GM18498 (cell line): ENCODE results near the gene UPF2.

Source experiments
- ATAC-seq: cut with Tn5 transposase; IDR thresholded peaks from one replicate; pipeline ENCODE4 v1.9.1; 2021; ENCODE audit warnings: mild to moderate bottlenecking, moderate library complexity; ENCODE audit not compliant: unreplicated experiment

Gene UPF2

DNA sequence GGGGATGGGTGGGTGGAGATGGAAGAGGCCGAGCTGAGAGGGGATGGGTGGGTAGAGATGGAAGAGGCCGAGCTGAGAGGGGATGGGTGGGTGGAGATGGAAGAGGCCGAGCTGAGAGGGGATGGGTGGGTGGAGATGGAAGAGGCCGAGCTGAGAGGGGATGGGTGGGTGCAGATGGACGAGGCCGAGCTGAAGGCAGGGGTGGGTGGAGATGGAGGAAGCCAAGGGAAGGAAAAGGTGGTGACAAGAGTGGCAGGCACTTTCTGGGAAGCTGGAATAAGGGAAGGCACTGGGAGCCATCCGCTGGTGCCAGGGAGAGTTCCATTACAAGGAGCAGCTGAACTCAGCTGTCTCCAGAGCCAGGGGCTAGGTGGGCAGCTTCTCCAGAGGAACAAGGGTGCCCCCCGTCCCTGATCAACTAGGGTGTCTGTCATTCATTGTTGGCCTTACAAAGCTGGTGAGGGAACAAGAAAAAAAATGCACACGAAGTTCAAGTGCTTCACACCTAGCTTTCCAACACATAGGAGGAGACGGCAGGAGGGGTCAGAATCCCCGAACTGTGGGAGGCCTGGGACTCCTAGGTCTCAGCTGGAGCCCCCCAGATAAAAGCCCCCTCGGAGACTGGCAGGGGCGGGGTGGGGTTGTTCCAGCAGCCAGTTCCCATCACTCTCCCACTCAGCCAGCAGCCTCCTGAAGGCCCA lies 157.0 kb downstream of the UPF2 start:
- ATAC-seq, result no peak

DNA sequence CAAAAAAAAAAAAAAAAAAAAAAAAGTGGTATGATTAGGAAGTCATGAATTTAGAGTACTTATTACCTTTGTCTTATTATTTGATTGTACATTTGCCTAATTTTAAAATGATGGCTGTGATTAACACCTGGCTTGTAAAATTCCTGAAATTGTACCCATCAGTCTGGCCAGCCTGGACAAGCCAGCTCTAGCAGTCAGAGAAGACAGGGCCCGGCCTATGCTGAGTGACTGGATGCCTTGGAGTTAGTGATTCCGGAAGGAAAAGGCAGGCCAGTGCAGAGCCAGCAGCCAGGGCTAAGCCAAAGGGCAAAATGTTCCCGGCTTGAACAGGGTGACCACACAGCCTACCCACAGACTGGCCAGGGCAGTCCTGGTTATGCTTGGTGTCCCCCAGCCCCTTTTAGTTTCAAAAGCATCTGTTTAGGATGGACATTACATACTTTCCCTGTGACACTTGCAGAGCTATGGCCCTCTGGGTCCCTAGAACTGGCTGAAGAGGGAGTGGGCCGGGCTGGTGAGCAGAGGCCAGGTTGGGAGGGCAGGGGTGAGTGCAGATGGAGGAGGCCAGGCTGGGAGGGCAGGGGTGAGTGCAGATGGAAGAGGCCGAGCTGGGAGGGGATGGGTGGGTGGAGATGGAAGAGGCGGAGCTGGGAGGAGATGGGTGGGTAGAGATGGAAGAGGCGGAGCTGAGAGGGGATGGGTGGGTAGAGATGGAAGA lies 157.7 kb downstream of the UPF2 start:
- no peak for ATAC-seq

DNA sequence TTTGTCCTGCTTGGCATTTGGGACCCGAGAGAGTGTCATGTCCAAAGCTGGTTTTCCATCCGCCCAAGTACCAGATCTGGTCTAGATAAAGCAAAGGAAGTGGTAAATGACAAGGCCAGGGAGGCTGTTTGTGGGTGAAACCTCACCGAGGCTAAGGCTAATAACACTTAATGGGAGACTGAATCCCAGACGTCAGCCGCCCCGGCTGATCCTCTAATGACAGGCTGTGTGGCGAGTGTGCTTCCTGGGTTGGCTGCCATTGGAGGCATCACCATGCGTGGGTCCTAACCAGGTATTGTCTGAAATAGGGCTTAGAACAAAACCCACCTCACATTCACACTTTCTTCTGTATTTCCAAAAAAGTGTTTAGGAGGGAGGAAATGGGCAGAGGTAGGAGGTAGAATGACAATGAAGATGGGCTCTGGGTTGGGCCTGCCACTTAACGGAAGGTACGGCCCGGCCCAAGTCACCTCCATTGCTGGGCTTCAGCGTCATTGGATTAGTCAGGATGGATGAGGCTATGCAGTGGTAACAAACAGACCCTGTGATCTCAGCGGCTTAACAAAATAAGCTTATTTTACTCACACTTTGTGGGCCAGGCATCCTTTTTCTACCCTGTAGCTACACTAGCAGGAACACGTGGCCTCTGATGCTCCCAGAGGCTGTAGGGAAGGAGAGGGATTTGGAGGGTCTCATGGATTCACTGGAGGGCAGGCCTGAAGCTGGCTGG lies 159.8 kb downstream of the UPF2 start:
- ATAC-seq, result no peak

DNA sequence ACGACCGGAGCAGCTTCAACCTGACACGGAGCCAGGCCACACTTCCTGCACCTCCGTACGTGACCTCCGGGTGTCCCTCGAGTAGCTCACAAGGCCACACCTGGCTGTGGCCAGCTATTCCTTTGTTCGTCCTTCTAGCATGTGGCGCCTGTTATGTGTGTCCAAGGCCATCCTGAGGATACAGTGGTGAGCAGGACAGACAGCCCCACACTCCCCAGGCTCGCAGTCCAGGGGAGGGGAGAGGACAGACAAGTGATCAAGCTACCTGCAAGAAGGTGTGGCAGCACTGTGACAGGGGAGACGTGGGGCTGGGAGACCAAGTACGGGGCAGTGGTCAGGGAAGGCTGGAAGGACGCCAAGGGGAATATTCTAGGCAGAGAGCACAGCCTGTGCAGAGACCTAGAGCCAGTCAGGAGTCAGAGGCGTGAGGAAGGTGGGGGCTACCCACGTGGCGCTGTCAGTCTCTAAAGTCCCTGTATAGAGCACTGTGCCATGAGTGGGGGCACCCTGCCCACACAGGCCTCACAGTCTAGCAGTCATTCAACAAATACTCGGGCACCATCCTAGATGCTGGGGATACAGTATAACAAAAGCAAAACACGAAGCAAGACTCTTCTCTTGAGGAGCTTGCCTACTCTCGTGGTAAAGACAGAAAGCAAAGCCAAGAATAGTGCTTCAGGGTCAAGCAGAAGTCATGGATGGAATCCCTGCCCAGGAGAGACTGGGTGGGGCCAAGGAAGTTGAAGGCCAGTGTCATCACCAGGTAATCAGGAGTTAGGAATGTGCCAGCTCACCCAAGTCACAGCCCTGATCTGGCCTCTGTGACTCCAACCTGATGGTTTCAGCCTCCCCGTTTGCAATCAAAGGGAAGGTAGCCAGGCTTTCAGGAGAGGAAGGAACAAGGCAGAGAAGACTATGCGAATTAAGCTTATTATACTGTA lies 160.9 kb downstream of the UPF2 start:
- ATAC-seq, result no peak

DNA sequence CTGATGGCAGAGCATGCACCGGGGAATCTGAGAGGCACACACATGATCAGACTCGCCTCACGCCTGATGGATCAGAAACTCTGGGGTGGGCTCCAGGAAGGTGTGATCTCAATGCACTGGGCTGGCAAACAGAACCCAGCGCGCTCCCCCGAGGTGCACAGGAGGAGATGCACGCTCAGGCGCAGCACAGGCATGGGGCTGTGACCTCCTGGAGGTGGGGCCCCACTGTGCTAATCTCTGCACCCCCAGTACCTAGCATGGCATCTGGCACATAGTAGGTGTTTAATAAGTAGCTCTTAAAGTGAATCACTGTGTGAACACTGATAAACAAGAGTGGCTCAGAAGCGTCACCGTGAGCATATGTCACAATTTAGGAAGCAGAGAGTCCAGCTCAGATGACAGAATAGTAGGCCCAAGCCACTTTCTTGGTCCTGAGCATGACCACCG lies 161.6 kb downstream of the UPF2 start:
- no peak for ATAC-seq

DNA sequence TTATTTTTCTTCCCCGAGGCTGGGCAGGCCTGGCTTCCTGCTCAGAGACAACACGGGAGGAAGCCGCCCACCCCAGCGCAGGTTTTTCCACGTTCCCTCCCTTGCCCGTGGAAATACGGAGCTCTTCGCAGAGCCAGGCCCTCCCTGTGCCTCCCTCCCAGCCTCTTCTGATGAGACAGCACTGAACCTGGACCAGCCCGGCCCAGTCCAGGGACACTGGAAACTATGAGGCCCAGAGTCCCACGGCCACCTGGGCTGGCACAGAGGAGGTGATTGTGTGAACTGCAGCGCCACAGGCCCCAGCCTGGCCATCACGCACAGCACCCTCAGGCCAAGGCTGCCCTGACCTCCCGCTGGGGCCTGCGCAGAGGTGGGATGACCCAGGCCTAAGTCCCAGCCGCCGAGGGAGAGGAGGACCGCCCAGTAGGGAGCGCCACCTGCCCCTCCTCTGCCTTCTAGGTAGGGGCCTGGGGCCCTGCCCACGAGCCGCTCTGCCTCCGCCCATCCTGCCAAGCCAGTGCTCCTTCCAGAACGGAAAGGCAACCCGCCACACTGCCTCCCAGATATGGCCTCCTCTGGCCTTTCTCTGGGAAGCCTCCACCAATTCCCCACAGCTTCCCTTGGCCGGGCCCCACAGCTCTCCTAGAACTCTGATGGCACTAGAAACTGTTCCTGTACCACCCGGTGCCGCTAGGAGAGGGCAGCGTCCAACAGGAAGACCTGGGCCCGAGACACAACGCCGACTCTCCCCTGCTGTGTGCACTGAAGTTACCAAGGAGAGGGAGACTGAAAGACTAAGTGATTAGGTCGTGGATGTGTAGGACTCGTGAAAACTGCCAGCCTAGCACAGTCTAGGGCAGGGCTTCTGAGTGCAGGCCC lies 162.2 kb downstream of the UPF2 start:
- ATAC-seq, result no peak

DNA sequence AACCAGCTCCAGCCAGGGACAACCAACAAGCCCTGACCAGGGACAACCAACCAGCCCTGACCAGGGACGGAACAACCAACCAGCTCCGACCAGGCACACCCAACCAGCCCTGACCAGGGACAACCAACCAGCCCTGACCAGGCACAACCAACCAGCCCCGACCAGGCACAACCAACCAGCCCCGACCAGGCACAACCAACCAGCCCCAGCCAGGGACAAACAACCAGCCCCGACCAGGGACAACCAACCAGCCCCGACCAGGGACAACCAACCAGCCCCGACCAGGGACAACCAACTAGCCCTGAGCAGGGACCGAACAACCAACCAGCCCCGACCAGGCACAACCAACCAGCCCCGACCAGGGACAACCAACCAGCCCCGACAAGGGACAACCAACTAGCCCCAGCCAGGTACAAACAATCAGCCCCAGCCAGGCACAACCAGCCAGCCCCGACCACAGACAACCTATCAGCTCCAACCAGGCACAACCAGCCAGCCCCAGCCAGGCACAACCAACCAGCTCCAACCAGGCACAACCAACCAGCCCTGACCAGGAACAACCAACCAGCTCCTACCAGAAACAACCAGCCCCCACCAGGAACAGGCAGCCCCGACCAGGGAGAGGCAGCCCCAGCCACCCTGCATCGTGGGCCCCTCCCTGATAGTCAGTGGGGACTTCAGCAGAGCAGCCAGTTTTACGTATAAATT lies 163.1 kb downstream of the UPF2 start:
- no peak for ATAC-seq

DNA sequence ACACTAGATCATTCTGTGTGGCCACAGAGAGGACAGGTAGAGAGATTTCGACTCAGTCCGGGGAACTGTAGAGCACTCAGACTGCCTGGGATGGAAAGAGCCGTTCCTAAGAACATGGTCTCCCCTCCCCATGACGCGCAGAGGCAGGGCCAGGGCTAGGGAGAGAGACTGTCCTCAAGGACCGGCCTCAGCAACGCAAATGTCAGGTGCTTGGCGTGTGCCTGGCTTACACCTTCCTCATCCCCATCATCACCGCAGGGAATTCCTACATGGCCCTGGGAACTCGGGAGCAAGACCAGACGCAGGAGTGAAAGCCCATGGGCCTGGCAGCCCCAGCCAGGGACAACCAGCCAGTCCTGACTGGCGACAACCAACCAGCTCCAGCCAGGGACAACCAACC lies 163.8 kb downstream of the UPF2 start:
- ATAC-seq, result no peak

DNA sequence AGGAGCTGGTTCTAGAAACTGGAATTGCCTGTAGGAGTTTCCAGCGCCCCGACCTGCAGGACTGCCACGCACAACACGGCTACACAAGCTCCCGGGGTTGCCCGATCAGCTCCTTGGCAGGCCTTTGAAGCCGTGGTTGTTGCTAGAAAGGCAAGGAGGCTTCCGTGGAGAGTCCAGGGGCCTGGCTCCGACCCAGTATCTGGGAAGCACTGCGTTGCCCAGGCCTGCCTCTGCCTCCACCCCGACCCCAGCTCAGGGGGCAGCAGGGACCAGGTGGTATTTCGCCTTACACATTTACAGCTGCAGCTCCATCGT lies 165.1 kb downstream of the UPF2 start:
- ATAC-seq, result no peak

DNA sequence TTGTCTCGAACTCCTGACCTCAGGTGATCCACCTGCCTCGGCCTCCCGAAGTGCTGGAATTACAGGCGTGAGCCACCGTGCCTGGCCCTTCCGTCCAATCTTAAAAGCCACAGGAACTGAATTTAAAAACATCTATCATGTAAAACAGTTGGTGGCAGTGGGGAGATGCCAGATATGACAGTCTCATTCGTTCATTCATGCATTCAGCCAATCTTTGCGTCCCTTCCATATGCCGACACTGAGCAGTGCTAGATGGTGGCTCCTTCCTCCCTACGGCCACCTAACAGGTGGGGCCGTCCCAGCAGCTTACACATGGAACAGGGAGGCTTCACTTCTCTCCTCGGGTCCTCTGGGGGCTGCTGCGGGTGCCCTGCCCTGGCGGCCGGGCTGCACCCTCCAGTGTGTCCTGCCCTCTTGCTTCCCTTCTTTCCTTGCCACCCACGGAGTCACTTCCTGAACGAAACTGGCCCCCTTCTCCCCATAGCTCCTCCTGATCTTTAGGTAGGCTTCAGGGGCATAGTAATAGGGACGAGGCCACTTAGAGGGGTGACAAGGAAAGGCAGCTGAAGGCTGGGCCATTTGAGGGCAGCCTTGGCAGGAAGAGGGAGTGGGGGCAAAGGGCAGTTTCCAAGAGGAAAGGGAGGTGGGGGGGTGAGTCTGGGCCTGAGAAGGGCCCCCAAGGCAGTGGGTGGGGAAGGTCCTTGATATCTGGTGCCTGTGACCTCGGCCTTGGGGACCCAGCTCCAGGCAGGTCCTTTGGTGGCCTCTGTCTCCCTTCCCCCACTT lies 165.6 kb downstream of the UPF2 start:
- ATAC-seq, result no peak

DNA sequence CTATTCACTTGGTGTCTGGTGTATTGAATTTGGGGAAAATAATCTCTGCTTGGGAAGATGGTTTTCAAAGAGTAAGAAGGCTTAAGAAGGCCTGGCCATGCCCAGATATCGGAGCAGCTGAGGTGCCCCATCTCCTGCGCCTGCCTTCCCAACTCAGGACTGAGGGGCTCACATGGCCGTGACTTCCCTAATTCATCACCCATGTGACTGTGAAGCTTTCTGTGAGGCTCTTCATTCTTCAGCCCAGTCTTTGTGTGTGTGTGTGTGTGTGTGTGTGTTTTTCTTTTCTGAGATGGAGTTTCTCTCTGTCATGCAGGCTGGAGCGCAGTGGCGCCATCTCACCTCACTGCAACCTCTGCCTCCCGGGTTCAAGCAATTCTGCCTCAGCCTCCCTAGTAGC lies 166.3 kb downstream of the UPF2 start:
- no peak for ATAC-seq

DNA sequence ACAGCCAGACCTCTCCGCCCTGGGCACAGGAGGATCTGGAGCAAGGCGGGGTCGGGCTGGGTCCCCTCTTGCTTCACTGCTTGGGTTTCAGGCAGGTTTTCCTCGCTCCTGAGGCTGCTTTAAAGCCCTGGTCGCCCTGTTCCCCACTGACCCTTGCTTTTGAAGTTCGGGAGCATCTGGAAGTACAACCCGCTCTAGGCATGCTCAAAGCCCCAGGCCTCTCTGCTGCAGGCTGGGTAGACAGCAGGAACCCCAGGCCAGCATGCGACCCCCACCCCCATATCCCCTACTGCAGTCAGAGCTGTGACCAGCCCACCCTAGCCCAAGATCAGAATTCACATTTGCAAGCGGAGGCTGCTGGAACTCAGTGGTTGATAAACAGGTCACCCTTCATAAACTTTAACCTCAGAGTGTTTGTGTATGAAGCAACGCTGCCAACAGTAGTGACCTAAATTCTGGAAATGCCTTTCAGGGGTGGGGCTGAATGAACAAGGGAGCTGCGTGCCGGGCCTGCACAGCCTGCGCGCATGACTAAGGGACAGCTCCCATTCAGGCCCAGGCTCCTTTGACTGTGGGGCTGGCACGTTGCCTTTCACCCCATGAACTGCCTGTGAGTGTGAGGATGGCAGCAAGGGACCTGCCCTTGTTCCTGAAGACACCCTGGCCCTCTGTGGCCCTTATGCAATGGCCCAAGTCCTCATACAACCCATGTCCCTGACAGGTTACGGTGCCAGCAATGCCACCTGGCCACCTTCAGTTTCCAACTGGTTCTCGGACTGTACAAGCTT lies 166.9 kb downstream of the UPF2 start:
- ATAC-seq, result no peak

DNA sequence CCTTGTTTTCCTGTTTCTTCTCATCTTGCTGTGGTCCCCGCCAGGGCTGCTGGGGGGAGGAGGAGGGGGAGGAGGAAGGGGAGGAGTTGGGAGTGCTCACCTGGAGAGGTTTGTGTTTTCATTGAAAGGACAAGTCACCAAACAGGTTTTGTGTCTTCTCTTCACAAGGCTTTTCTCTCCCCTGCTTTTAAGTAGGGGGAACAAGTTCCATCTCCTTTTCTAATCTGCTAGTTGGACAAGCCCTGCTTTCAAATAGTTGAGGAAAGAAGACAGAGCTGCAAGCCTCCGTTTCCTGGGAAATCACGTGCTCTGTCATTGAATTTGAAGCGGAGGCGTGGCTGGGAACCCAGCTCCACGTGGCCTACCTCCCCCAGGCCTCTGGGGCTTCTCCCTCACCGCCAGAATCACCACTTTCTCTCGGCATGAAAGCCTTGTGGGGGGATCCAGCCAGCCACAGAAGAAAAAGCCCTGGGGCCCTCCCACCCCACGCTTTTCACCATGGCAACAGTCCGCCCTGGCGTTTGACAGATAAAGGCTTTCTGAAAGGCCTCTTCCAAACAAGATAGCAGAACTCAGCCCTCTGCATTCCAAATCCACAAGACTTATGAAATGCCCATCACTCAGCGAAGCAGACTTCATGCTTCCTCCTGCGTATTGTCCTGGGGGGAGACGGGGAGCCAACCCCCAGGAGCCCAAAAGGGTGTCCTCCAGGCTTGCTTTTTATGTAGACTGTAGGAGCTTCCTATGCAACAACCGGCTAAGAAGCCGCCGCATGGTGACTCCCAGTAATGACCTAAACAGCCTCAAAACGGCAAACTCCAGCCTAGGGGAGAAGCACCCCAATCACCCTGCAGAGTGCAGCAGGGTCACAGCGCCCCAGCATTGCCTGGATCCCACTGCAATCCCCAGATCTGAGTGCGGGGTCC lies 167.8 kb downstream of the UPF2 start:
- ATAC-seq, result no peak

DNA sequence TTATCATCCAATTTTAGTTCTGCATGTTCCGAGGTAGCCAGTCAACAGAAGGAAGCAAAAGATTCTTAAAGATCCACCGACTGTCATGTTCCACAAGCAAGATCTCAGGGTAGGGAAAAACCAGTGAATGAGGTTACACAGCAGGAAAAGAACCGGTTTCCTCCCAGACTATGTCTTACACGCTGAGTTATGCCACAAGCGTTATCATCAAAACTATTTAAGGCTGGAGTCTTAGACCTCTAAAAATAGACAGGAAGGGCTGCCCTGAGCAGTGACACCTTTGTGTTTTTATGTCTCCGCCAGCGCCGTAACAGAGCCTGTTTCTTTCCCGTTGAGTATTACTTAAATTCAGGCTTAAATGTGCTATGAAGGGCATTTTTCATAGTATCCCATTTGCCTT lies 171.1 kb downstream of the UPF2 start:
- ATAC-seq, result no peak

DNA sequence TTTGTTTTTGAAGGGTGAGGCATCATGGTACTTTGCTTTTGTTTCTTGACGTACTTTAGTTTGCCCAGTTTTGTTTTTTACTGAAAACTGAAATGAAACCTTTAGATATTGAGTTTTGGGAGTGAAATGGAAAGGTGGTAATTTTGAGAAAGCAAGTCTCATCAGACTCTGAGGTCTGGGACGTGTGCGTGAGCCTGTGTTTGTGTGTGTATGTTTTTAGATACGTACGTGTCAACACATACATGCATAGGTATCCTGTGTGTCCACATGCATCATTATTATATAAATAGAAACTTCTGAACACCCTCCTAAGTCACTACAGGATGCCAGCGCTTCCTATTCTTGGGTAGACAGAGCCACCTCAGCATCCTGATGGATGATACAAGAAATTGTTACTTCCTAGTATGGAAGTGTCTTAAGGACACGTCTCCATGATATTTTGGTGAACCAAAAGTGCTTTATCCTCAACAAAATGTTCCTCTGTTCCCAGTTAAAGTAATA lies 171.7 kb downstream of the UPF2 start:
- no peak for ATAC-seq

DNA sequence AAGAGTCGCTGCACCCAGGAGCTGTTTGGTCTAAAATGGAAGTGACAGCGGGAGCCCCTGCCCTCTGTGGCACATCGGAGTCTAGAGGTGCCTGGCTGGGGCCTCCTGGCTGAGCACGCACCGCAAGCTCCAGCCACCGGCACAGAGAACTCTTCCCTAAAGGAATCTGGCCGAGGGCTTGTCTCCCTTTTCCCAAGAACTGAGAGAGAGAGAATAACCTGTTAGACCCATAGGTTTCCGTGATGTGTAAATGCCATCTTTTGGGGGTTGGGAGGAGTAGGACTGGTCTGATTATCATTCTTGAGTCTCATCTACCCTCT lies 172.2 kb downstream of the UPF2 start:
- ATAC-seq, result no peak
